Upper lobe of left lung (tissue), 4 donors: ENCODE data around the gene SLC30A1.

Experiments used
- POLR2A ChIP-seq, 4 donors: fragments of 450-650 bp; IDR thresholded peaks; one replicate each; pipeline ENCODE4 v1.5.1; 2016 to 2017; ENCODE audit warnings: antibody characterized with exemption in 4 of 4, mild to moderate bottlenecking in 2 of 4
- TF ChIP-seq, protein P1 (sequence below), 6 experiments: fragments of 450-650 bp in 4 of 6; fragments of 200-600 bp in 2 of 6; sonication (generic) in 2 of 6; IDR thresholded peaks; one replicate each; pipeline ENCODE4 v1.5.1; 2016 to 2019; ENCODE audit warnings: antibody characterized with exemption in 6 of 6

DNA sequence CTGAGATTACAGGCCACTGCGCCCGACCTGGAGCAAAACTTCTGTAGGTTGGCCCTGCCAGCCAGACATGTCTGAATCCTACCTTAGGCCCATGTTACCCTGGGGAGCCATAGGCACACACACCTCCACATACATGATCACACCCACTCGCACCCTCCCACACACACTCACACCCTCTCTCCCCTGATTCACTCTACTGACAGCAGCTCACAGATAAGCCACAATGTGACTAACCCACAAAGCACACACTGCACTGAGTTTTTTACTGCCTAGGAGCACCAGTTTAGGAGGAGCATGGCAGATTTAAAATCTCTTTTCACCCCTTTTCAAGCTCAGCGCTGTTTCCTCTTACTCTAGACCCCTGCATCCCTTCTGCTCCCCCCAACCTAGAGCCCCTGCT, 41.7 kb downstream of the SLC30A1 start:
- TF ChIP-seq, protein P1, sequence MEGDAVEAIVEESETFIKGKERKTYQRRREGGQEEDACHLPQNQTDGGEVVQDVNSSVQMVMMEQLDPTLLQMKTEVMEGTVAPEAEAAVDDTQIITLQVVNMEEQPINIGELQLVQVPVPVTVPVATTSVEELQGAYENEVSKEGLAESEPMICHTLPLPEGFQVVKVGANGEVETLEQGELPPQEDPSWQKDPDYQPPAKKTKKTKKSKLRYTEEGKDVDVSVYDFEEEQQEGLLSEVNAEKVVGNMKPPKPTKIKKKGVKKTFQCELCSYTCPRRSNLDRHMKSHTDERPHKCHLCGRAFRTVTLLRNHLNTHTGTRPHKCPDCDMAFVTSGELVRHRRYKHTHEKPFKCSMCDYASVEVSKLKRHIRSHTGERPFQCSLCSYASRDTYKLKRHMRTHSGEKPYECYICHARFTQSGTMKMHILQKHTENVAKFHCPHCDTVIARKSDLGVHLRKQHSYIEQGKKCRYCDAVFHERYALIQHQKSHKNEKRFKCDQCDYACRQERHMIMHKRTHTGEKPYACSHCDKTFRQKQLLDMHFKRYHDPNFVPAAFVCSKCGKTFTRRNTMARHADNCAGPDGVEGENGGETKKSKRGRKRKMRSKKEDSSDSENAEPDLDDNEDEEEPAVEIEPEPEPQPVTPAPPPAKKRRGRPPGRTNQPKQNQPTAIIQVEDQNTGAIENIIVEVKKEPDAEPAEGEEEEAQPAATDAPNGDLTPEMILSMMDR (IDR thresholded peaks at IDR 0.05) = no peak
- no peak for TF ChIP-seq POLR2A (IDR thresholded peaks at IDR 0.05)
